HL-60/S4 treated with phorbol 12-myristate 13-acetate at 8.2 ng/mL for 4 days and 3 days (cell line): ENCODE data around the gene RNF130.

Experiments used
- in situ Hi-C: fragments of 300-500 bp; cut with MboI; formaldehyde crosslinking; loops from 2 replicates; pipeline ENCODE4 v1.15.0; 2022; ENCODE audit warnings: low sequenced_read_pairs

Gene RNF130

GRCh38 chr5:180060192-180060591 is 11.4 kb downstream of the RNF130 start:
- in situ Hi-C loops: no loop called here

GRCh38 chr5:180059326-180059725 is 12.2 kb downstream of the RNF130 start:
- in situ Hi-C loops: no loop called here

- in situ Hi-C loops: no loop called here
These were observed 15.4 kb downstream of the RNF130 start for GRCh38 chr5:180056153-180056552.

- in situ Hi-C loops: no loop called here
These were observed 17.3 kb downstream of the RNF130 start for GRCh38 chr5:180054226-180054625.

- in situ Hi-C loops: no loop called here
These were observed 18.4 kb downstream of the RNF130 start for GRCh38 chr5:180053061-180053602.

GRCh38 chr5:180052211-180052818 is 19.2 kb downstream of the RNF130 start:
- in situ Hi-C loops: no loop called here

GRCh38 chr5:180050121-180050940 is 21.2 kb downstream of the RNF130 start:
- in situ Hi-C loops: no loop called here

- in situ Hi-C loops: no loop called here
These were observed 22.4 kb downstream of the RNF130 start for GRCh38 chr5:180049185-180049548.

- in situ Hi-C loops: no loop called here
These were observed 23.9 kb downstream of the RNF130 start for GRCh38 chr5:180047667-180048066.

GRCh38 chr5:180046656-180047055 is 24.9 kb downstream of the RNF130 start:
- in situ Hi-C loops: no loop called here

GRCh38 chr5:180045889-180046499 is 25.6 kb downstream of the RNF130 start:
- in situ Hi-C loops: no loop called here

GRCh38 chr5:180043377-180043776 is 28.2 kb downstream of the RNF130 start:
- in situ Hi-C loops: no loop called here

- in situ Hi-C loops: no loop called here
These were observed 30.0 kb downstream of the RNF130 start for GRCh38 chr5:180041301-180042274.

GRCh38 chr5:180040287-180041214 is 31.0 kb downstream of the RNF130 start:
- in situ Hi-C loops: no loop called here

- in situ Hi-C loops: no loop called here
These were observed 36.2 kb downstream of the RNF130 start for GRCh38 chr5:180035206-180035931.

- in situ Hi-C loops: no loop called here
These were observed 37.0 kb downstream of the RNF130 start for GRCh38 chr5:180034564-180034963.

- in situ Hi-C loops: no loop called here
These were observed 44.0 kb downstream of the RNF130 start for GRCh38 chr5:180027459-180028089.

- in situ Hi-C loops: no loop called here
These were observed 44.7 kb downstream of the RNF130 start for GRCh38 chr5:180026734-180027458.
